IPS DF 4.7 (cell line): Measurements from ENCODE around the gene IFNB1.

ENCODE experiments used
- DNase-seq: peaks from one replicate; pipeline ENCODE4 v3.0.0-alpha.2; 2013; ENCODE audit warnings: low spot score; ENCODE audit errors: extremely low read depth

IFNB1 gene

DNA sequence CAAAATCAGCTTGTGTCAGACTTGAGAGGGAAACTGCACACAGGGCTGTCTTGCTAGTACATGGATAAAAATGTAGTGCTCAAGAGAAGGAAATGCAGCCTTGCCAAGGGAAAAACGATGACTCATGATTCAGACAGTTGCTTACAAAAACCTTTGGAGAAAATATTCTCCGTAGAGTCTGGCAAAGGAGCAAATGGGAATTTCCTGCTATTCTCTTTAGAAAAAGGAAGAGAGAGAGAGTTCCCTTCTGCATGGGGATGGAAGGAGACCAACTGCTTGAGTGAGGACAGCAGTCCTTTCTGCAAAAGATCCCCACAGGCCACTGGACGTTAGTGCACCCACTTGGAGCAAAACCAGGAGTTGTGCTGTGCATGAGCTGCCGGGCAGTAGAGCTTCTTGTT is 7.6 kb downstream of the IFNB1 start:
- no peak for DNase-seq

DNA sequence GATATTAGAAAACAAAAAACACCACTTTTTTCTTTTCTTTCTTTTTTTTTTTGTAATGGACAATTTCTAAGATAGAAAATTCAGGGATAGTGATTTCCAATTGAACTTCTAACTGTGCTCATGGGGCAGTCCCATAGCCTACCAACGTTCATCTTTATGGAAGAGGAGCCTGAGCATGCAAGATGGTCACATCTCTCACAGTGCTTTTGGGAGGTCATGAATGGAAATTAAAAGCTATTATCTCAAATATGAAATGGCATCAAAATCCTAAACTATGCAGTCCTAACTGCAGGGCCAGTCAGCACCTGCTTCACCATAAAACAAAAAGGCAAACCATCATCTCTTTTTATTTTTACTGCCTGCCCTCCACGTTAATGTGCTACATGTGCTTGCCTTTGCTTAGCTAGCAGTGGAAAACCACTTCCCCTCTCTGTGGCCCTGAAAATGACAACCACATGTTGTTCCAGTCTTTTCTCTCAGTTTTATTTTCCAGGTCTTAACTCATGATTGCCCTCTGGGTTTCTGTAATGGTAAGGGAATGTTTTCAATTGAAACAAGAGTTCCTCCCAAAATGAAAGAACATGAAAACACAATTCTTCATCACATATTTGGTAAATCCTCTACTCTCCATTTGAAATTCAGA is 16.7 kb downstream of the IFNB1 start:
- DNase-seq, result no peak

DNA sequence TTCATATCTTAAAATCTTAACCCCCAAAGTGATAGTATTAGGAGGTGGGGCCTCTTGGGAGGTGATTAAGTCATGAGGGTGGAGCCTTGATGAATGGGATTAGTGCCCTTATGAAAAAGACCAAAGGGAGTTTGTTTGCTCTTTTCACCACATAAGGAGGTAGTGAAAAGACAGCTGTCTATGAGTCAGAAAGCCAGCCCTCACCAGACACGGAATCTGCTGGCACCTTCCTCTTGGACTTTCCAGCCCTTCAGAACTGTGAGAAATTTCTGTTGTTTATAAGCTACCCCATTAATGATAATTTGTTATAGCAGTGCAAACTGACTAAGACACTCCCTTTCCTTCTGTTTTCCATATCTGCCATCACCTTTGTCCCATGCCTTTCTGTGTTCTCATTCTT is 20.8 kb downstream of the IFNB1 start:
- DNase-seq, result no peak

DNA sequence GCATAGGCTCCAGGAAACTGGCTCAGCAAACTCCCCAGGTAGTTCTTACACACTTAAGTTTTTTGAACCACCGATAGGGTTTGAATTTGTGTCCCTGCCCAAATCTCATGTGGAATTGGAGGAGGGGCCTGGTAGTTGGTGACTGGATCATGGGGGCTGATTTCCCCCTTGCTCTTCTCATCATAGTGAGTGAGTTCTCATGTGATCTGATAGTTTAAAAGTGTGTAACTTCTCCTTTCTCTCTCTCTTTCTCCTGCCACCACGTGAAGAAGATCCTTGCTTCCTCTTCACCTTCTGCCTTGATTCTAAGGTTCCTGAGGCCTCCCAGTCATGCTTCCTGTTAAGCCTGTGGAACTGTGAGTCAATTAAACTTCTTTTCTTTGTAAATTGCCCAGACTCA is 23.9 kb downstream of the IFNB1 start:
- DNase-seq, result no peak

DNA sequence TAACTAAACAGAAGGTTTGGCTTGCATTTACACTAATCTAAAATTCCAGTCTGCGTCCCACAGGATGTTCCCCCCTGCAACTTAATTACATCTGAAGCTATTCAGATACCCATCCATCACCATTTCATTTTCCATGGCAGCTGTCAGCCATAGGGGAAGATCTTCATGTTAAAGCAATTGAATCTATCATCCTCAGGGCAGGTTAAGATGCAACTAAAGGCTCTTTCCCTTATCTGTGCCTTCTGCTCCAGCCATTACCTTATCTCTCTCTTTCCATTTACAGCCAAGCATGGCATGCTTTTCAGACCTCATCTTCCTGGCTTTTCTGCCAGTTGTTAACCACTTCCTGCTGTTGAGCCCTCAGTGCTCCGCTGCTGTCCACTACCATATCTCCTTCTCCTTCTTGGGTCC is 30.5 kb downstream of the IFNB1 start:
- no peak for DNase-seq

DNA sequence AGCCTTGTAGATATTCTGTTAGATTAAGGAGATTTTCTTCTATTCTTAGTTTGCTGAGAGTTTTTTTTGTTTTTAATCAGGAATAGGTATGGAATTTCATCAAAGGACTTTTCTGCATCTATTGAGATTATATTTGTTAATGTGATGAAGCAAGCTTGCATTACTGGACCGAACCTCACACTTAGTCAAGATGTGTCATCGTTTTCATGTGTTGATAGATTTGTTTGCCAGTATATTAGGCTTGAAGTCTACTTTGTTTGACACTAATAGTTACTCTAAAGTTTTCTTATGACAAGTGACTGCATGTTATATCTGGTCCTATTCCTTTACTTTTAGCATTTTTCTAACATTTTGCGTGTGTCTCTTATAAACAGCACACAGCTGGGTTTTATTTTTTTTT is 33.9 kb downstream of the IFNB1 start:
- no peak for DNase-seq

DNA sequence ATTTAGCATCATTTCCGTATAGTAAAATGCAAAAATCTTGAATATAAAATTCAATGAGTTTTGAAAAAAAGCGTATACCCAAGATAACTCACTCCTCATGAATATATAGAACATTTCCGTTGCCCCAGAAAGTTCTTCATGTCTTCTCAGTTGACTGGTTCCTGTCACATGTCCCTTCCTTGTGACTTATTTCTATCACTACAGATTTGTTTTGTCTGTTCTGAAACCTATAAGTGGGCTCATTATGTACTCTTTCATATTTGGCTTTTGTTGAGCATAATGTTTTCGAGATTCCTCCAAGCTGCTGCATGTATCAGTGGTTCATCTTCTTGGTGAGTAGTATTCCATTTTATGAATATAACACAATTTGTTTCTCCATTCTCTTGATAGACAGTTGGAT is 35.3 kb downstream of the IFNB1 start:
- no peak for DNase-seq

DNA sequence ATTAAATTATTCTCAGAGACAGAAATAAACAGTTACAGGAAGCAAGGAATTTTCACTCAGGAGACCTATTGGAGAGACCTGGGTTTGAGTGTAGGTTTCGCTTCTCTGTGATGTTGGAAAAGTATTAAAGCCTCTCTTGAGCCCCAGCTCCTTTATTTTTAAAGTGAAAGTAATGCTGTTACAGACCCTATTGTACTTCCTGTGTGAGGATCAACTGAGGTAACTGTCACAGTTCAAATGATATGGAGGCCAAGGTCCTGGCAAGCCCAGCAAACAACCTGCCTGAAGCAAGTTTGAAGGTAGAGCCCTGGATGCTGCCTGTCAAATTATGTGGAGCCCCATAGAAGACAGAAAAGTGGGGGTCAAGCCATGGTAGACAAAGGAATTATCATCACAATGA is 38.4 kb downstream of the IFNB1 start:
- DNase-seq, result no peak

DNA sequence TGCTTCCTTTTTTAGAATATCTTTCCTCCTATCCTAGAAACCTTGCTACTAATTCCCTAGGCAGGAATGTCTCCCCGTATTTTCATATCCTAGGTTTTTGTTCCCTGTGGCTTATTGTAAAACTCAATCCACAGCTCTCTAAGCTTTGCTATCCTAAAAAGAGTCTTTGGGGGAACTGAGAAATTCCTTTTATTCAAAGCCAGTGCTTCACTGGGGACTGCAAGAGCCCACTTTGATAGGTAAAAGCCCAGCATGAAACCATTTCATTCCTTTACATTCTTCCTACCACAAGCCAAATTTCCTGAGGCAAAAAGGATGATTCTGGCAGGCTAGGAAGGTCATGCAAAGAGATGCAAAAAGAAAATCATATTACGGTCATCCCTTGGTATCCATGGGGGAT is 40.5 kb downstream of the IFNB1 start:
- DNase-seq, result no peak

DNA sequence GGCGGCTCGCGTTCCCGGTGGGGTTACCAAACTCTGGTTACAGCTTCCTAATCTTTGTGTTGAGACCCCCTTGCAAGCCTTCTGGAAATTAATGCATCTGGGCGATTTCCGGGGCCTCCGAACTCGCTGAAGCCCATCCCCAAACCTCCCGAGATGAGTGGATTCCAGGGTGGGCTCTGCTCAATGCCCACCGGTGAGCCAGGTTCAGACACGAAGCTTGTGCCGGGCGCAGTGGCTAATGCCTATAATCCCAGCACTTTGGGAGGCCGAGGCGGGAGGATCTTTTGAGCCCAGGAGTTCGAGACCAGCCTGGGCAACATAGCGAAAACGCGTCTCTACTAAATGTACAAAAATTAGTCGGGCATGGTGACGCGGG is 45.9 kb downstream of the IFNB1 start:
- no peak for DNase-seq

DNA sequence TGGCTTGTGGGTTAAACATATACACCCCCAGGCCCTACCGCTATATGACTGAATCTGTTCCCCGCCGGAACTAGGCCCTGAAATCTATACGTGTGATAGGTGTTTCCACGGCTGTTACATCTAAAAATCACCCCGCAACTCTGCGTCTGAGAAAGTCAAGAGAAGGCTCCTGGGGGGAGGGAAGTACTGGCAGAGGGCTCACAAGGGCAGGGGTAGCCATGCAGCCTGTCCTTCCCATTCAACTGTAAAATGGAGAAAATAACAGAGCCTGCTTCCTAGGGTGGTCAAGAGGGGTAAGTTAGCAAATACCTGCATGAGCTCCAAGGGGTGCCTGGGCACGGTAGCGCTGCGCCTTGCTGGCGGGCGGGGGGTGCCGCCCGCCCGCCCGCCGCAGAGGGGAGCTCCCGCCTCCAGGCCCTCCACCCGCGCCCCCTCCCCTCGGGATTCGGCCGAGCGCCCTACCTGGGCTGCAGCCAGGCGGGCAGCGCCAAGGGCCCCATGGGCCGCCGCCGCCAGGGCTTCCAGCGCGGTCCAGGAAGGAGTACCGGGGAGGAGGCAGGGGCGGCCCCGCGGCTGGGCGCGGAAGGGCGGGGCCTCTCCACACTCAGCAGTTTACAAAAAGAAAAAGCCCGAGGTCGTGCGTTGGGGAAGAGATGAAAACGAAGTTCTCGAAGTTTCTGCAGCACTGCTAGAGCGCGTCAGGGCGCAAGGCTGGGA is 46.5 kb downstream of the IFNB1 start, which contains the start of gene HACD4:
HACD4 (minus strand) TSS at position 550 of the 717 bp plus-strand sequence; CDS start at position 500, 50 bp downstream.
- no peak for DNase-seq

DNA sequence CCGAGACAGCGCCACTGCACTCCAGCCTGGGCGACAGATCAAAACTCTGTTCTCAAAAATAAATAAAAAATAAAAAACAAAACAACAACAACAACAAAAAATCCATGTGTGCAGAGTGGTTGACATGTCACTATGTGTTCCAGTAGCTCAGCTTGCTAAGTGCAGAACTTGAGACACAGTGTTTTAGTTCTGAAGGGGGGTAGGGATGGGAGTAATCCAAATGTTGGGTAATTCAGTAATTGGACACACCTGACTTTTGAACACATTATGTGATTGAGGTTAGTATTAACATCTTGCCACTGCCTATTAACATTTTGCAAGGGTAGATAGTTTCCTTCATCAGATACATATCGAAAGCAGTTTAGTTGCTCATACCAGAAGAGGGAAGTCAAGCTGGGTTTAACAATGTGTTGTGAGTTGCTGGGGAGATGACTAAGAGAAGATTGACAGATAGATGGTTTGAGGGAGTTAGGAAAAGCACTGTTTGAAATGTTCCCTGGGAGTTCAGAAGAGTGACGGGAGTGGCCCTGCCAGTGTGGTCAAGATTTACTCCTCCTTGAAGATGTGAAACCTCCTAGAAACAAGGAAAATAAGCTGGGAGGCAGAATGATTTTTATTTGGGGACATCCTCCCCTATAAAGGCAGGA is 47.2 kb downstream of the IFNB1 start:
- no peak for DNase-seq

DNA sequence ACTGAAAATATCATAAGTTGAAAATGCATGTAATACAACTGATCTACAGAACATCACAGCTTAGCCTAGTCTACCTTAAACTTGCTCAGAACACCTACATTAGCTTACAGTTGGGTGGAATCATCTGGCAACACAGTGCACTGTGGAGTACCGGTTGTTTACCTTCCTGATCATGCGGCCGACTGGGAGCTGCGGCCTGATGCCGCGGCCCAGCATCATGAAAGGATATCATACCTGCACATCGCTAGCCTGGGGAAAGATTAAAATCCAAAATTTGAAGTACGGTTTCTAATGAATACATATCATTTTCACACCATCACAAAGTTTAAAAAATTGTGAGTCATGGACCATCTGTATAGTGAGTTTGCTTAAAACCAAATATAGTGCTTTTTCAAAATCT is 48.1 kb downstream of the IFNB1 start:
- DNase-seq, result no peak

DNA sequence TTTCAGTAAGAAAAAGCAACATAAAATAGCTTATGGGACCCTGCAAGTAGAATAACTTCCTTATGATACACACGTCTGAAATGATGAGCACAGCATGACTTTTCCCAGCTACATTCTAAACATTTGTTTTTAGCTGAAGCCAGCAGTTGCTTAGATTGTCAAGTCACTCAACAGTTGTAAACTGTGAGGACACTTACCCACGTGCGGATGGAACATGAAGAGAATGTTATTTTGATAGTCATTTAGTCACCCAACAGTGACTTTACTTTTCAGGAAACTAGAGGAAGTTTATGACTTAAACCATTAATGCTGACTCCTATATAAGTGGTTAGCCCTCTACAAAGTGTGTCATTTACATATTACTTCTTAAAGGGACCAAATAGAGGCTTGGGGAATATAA is 49.3 kb downstream of the IFNB1 start:
- DNase-seq, result no peak

DNA sequence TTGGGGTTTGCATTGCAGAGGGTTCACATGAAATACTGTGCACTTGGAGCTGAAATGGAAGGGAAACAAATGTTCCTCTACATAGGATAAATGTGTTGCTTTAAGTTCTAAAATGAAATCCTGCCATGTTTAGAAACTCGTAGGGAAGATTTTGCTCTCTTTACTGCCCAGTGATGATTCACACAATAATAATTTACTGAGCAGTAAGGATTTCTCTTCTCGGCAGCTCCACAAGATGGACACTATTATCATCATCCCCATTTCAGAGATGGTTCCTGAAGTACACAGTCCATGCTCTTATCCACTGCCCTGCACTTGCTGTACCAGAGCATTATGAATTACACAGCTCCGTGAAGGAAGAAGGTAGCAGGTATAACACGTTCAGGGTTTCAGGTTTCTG is 50.4 kb downstream of the IFNB1 start:
- no peak for DNase-seq
